NCI-H1436 (cell line): ENCODE measurements around the gene ITGA2.
A peak's percentile ranks its signal among the peaks of the same experiment; 100 is the strongest.

Experiments used
- DNase-seq: peaks from one replicate; lab custom pipeline; 2025; lab: John Stamatoyannopoulos, UW

The ITGA2 gene

DNA sequence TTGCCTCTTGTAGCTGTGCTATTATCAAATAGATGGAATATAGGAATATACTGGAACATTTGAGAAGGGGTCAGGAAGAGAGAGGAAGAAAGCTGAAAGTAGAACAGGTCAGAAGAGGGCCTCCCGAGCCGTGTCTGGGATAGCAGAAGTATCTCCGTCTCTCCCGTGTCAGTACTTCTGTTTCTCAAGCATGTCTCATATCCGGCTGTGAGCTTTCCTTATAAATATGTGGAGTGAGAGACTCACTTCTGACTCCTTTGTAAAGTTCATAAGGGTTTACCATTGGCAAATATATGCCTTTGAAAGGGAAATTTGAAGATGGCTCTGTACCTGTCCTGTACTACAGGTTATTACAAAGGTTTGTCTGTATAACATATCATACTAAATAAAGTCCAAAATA is 70.1 kb downstream of the ITGA2 start:
- no peak for DNase-seq

DNA sequence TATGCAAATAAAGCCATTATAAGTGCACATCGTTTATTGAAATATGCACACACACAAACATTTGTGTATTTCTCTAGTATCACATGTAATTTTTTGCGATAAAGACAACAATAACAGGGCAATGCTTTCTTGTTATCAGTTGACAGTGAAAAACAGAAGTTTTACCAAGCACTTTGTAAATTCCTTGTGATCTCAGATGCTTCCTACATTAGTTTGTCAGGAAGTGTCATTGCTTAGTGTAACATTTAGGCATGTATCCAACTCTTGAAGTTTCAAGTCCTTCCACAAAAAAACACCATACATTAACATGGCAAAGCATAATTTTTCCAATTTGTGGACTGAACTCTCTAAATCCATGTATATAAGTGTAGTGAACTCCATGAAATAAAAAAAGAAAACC is 74.0 kb downstream of the ITGA2 start:
- no peak for DNase-seq

DNA sequence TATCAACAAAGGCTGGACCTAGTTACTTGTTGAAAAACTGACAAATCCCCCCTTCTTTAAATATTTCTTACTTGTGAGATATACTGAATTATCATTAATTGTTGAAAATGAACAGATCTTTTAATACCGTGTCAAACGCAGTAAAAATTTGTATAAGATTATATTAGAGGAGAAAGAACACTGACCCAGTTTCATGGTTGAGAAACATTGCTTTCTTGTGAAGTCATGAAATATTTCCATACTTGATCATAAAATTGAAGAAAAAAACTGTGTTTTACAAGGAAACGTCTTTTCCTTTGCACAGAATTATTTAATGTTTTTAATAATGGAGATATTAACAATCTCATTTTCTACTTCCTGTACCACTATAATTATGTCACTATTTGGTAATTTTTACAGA is 74.6 kb downstream of the ITGA2 start:
- no peak for DNase-seq

DNA sequence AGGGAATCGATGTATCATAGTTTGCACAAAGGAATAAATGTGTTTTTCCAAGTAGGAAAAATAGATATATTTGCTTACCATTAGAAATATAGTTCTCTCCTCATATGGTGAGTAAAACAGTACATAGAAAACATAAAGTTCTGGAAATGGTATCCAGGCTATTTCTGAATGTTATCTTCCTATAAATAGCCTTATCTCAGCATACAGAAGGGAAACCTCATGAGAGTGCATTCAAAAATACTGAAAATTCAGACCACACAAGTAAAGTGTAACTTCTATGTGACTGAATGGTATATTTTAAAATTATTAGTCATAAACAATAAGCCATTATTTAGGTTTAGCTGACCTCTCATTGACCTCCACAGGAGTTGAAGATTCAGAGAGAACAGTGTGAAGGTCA is 76.9 kb downstream of the ITGA2 start:
- DNase-seq, result no peak

DNA sequence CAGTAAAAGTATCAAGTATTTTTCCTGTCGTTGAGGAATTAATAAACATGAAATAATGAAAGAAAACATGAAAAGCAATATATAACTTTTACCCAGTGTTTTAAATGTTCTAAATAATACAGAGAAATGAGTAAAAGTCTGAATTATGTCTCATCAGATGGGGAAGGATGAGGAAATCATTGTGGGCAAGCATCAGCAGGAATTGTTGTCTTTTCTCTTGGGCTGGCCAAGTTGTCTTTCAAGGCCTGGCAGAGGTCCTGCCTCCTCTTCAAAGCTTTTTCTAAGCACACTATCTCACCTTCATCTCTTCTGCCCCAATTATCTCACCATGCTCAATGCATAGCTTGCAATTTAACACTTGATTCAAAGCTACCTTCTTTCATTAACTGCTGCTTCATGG is 78.5 kb downstream of the ITGA2 start:
- DNase-seq, result no peak

DNA sequence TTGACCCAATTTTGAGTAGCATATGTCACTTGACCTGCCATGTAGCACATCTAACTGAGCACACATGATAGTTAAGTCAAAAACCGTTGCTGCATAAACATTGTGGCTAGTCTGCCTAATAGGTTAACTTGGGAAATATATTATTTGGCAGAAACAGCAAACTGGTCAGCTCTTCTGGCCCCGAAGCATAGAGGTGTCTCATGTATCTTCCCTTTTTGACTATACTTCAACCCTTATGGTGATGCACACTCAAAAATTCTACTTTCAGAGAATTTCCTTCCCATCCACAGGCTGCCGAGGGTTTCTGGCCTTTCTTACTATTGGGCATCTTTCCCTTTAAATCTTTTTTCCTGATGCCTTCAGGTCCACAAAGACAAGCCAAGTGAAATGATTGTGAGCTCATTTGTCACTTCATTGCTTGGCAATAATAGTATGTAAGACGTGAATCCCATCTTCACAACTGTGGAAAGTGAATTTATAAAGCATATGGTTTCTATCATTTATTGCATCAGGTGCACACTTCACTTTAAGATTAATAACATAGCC is 79.2 kb downstream of the ITGA2 start:
- DNase-seq, result no peak

DNA sequence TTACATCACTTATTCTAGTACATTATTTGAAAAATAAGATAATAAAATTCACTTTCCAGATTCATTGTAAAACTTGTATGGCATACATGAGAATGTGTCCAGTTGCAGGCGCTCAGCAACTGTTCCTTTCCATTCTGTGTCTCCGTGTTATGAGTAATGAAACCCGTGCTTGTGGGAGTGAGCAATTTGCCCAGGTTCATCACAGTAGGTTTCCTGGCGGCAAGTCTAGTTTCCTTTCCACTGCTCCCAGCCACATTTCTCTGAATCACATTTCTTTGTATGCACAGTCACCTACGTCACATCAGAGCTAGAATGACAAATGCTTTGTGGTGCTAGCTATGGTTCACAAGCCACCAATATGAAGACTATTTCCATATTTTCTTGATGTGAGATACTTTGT is 80.5 kb downstream of the ITGA2 start:
- DNase-seq, result no peak

DNA sequence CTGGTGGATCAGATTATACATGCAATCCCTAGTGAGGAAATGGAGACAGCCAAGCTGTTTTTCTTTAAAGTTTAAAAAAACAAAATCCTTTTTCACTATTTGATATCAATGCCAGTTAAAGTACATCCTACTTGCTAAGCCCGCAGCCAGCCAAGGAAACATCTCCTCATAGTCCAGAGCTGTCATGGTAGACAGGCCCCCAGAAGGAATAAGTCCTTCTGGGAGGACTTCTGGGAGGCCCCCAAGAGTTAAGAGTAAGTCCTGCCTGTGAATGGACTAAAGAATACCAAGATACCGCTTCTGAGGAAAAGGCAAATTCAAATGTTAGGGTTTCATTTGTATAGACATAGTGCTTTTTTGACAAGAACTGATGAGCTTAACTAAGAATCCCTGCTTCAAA is 82.1 kb downstream of the ITGA2 start:
- DNase-seq, result no peak

DNA sequence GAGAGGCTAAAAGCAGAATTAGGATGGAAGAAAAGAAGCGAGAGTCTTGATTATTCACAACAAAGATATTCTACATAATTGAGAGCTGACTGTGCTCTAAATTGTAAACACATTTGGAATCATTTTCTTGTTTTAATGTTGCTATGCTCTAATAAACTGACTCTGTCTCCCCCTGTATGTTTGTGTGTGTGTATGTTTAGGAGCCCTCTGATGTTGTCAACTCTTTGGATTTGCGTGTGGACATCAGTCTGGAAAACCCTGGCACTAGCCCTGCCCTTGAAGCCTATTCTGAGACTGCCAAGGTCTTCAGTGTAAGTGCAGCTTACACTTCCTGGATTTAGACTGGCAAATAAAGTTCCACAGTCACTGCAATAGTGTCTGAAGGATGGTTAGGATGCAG is 82.6 kb downstream of the ITGA2 start:
- no peak for DNase-seq

DNA sequence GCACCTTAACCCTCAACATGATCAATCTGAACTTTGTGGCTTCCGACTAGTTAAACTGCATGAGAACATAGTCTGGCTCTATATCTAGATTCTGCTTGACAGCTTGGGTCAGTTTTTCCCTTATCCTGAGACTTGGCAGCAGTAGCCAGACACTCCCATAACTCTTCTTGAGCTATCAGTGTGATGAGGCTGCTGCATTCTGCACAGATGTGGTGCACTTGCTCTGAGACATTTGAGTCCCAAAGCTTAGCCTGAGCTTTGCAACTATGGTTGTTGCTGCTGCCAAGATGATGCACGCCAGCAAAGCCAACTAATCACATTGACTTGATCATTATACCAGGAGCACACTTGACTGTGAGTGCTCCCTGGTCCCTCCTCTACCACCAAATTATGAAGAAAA is 84.2 kb downstream of the ITGA2 start:
- no peak for DNase-seq

DNA sequence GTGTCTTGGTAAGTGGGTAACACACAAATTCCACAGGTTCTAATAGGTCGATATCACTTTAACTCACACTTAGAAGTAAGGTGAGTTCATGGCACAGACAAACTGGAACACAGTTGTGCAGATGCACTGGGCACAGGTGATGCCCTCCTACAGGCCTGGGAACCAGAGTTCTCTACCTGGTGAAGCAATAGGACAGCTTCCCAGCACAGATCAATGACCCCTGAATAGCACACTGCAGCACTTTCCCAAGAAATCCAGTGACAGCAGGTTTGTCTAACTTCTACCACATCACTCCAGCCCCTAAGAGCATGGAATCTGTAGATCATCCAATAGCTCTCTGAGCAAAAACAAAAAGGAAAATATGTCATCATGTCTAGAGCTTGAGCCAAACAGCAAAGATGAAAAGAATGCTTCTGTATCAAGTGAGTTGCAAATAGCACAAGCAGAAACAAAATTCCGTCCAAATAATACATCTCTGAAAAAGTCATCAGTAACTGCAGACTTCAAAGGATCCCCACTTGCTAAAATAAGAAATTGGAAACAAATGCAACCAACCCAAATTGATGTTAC is 86.9 kb downstream of the ITGA2 start:
- no peak for DNase-seq

DNA sequence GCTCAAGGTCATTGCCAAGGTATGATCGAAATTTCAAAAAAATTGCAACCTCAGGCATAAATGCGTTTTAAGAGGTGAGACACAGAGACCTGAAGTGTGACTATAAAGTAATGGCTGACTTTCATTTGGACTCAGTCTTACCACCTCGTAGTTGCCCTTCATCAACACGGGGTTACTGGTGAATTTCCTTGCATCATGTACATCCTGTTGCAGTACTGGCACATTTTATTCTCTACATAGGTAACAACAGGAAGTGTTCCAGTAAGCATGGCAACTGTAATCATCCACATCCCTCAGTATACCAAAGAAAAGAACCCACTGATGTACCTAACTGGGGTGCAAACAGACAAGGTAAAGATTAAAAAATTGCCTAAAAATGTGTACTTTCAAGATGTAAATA is 91.1 kb downstream of the ITGA2 start:
- no peak for DNase-seq

DNA sequence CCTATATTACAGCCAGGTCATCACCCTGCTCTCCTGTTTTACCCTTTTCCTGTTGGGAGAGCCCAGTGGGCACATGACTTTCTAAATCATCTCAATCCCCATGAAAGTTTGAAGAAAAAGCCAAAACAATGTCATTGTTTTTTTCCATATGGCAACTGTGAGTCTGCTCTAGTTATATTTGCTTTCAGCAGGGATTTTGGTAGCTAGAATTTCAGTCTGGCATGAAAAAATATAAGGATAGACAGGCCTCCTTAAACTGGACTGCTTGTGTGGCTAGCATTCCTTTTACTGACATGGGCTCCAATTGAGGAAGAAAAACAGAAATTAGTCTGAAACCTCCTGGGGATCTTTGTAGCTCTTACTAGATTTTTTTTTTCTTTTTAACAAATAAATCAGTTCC is 94.8 kb downstream of the ITGA2 start:
- DNase-seq, result no peak

DNA sequence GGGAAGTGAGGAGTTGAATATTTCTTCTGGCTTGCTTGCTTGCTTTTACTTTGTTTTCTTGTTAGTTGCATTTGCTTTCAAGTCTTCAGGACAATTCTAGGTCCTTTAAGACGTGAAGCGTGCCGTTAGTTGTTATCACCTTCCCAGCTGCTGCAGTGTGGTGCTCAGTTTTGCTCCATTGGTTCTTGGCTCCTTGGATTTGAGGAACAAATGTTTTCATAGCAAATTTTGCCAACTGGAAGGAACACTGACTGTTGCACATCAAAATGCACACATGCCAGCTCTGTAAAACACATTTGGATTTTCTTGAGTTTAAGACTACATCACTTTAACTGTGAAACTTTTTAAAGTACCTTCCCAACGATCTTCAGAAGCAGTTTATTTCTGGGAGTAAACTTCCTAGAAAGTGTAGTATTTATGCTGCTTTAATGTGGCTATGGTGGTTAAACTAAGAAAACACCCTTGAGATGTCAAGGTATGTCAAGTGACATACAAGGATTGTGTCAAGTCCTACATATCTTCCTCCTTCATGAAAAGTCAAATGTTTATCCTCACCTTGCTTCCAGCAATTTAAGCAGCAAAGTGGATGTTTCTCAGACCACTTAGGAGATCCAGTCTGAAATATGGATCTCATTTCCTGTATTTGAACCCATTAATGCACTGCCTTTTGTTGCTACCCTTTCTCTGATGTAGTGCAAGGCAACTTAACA is 95.5 kb downstream of the ITGA2 start:
- no peak for DNase-seq

DNA sequence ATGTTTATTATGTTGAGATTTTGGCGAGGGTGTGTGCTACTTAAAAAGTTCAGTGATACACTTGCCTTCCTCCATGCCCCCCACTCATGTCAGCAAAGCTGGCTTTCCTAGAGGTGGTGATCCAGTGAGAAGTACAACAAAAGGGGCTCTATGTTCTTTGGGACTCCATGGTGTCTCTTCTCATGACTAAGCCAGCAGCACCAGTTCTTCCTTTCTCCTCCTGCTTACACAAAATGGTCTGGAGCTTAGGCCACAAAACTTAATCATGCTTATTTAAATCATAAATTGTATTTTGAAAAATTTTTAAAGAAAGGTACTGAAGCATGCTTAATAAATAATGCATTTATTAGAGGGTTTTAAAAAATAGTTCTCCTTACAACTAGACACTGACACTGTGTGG is 98.0 kb downstream of the ITGA2 start:
- DNase-seq, result no peak

DNA sequence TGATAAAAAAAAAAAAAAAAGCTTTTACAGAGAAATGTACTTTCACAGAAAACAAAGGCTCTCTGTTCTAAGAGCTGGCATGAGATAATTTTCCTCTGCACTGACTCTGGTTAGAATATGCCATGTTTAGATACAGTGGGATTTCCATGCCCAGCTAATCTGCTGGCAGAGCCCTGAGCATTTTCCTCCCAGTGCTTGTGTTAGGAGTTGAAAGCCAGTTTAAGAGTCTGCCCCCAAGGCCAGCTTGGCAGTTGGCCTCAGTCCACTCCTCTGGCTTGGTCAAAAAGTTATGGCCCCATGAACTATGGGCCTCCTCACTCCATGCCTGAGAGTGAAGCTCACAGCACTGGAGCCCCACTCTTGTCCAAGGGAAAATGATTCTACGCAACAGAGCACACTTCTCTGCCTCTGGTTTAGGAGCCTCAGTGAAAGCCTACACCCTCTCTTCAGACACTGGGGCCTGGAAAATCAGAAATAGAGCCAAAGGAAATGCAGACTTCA is 98.5 kb downstream of the ITGA2 start:
- no peak for DNase-seq

DNA sequence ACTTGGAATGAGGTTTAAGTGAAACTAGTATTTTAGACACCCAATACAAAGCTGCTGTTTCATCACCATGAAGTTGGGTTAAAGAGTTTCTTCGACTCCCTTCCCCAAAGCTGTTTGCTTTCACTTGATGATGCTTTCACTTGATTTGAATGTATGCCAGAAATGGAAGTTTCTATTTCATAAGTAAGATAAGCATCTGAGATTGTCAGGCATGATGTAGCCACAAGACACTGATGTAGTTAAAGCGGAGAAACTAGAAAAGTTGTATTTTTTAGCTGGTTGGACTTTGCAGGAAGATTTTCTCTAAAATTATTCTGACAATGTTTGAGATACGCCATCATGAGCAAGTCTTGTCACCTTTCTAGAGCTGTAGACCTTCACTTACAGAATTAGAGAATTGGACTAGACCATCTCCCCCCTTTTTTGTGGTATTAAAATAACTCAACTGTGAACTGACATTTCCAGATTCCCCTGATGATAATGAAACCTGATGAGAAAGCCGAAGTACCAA is 100.4 kb downstream of the ITGA2 start:
- DNase-seq, result no peak

DNA sequence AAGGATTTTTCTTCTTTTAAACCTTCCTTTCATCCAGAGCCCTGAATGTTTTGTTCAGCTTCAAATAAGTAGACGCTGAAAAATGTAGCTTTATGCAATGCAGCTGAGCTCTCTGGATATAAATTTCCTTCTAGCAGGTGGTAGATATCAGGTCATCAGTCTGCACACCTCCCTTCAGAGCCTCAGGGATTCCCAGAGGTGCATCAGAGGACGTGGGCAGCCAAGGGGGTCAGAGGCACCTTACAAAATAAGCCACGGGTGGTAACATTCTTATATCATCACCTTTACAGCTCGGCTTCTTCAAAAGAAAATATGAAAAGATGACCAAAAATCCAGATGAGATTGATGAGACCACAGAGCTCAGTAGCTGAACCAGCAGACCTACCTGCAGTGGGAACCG is 101.1 kb downstream of the ITGA2 start:
- no peak for DNase-seq

DNA sequence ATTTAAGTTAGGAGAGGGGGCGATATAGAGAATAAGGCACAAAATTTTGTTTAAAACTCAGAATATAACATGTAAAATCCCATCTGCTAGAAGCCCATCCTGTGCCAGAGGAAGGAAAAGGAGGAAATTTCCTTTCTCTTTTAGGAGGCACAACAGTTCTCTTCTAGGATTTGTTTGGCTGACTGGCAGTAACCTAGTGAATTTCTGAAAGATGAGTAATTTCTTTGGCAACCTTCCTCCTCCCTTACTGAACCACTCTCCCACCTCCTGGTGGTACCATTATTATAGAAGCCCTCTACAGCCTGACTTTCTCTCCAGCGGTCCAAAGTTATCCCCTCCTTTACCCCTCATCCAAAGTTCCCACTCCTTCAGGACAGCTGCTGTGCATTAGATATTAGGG is 102.1 kb downstream of the ITGA2 start:
- no peak for DNase-seq

DNA sequence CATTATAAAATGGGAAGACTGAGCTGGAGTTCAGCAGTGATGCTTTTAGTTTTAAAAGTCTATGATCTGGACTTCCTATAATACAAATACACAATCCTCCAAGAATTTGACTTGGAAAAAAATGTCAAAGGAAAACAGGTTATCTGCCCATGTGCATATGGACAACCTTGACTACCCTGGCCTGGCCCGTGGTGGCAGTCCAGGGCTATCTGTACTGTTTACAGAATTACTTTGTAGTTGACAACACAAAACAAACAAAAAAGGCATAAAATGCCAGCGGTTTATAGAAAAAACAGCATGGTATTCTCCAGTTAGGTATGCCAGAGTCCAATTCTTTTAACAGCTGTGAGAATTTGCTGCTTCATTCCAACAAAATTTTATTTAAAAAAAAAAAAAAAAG is 103.1 kb downstream of the ITGA2 start:
- no peak for DNase-seq

DNA sequence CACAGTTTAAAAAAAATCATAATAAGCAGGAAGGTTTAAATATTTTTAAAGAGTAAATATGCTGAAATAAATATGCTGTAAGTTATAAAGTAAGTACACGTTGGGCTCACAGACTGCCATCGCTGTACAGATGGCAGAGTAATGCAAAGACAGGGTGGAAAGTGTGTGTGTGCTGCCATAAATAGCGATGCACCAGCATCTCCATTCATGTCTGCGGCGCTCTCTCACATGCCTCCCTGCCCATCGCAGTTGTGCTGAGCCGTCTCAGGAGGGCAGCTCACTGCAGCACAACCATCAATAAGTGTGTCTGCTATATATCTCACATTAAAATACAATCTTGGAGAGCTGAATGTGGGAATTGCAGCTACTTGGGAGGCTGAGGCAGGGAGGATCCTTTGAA is 106.1 kb downstream of the ITGA2 start:
- no peak for DNase-seq

DNA sequence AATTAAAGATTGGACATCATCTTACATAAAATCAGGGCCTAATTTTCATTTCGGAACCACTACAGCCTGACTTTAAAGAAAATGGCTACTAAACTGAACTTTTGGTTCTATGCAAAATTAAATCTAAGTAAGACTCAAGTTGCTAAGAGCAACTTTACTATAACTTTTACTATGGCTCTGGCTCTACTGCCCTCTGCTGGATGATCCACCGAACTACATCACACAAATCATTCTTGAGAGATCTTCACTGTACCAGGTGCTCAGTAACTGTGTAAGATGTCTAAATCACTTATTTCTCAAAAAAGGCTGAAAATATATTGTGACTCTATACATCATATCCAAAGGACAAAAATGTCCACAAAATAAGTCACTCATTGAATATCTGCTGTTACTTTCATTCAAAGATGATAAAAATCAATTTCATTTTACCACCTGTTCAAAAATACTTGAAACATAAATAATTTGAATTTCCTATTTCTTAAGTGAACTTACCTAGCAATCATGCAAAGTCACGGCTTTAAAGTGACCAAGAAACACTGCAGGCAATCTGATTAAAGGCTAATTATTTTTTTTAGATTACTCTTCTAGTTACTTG is 106.9 kb downstream of the ITGA2 start:
- peak; percentile 37 for DNase-seq

DNA sequence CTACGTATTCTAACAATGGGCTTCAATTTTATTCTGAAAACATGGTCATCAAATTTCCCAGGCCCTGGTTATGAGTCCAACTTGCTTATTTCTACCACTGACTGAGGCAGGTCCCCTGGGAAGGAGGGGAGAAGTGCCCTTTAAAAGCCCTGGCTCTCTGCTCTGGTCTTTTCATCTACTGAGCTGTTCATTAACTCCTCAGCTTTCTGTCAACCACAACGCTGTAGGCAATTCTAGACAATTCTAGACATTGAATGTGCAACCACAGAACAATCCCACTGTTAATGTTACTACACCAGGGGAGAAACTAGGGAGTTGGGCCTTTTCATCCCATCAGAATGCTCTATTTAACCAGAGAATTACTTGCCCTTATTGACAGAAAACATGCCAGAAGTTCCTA is 110.4 kb downstream of the ITGA2 start:
- no peak for DNase-seq
